Measurements from ENCODE around the gene HAUS2. TPM values are rescaled to one million over a fixed set of nuclear protein-coding genes. Genes with fewer than 3 reads are reported as not detected.

The HAUS2 gene
- total and polyA plus RNA-seq, 2 of the 4 experiments (the other 2 are of a cell fraction): 18.4 to 22.4 TPM

DNA sequence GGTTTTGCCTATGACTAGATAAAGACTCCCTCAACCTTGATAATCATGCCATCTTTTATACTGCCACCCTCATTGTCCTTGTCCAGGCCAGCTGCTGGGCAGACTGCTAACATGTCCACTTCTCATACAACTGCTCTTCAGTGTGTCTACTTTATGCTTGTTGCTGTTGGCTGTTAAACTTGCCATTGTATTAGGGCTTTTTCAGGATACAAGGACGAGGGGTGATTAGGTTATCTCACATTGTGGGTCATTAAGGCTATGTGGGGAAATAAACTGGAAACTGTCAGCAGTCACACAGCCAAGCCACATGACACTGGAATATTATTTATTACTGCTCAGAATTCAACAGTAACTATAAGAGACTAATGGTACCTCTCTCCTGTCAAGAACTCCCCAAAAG is 62.9 kb downstream of the HAUS2 start:
- H4K5ac ChIP-seq (ENCODE audit: low read depth, low read length): no peak overlapping the region
- H3K27me3 ChIP-seq (ENCODE audit: control insufficient read depth, insufficient read depth, low read length): no peaks in the 10 kb centered on the region
- H2BK5ac ChIP-seq (ENCODE audit: low read depth, low read length, poor library complexity, severe bottlenecking): no peak overlapping the region
- dilution Hi-C loops (cut with HindIII; ENCODE audit: low sequenced_read_pairs, unreplicated experiment): no loop called here
- H3K27ac ChIP-seq (ENCODE audit: insufficient read depth, low read length): no peak overlapping the region
- H2AK9ac ChIP-seq (replicated peaks; ENCODE audit: low read depth, low read length, poor library complexity): no peak overlapping the region
- H4K91ac ChIP-seq (ENCODE audit: insufficient read depth, low read depth, low read length): no peak overlapping the region
- H3K18ac ChIP-seq (ENCODE audit: low read depth, low read length): no peak overlapping the region
- no peak overlapping the region for H3K4me3 ChIP-seq (ENCODE audit: insufficient read depth, low read depth, low read length)
- no peak overlapping the region for H3K56ac ChIP-seq (ENCODE audit: extremely low read depth, insufficient read depth, low read length)
- in situ Hi-C loops (cut with MboI; ENCODE audit: low sequenced_read_pairs): no loop called here
- H2BK15ac ChIP-seq (ENCODE audit: low read depth, low read length): no peak overlapping the region
- WGBS, 2 experiments (ENCODE audit: extremely low coverage in 2 of 2, insufficient read length in 1 of 2): no CpG with 5 or more reads among the region's 1 CpG
- DNase-seq (no peak), ATAC-seq (ENCODE audit: low read depth) (no peak)
- H2AK5ac ChIP-seq (ENCODE audit: low read depth, low read length): no peak overlapping the region
- no peaks in the 10 kb centered on the region for H3K4me1 ChIP-seq (ENCODE audit: control insufficient read depth, insufficient read depth, low read length)
- intact Hi-C loops (cut with micrococcal nuclease): no loop called here
- H3K9me3 ChIP-seq (ENCODE audit: control insufficient read depth, insufficient read depth, low read length): no peaks in the 10 kb centered on the region
- H4K8ac ChIP-seq (ENCODE audit: low read depth in 2 of 2, low read length in 2 of 2): no peak overlapping the region
- H3K4me2 ChIP-seq (ENCODE audit: low read depth, low read length): no peak overlapping the region
- ChIA-PET CTCF (no interaction called here), POLR2A (ENCODE audit: unreplicated experiment) (no interaction called here)
- H2AFZ ChIP-seq (replicated peaks; ENCODE audit: low read length, poor library complexity): no peak overlapping the region
- no peaks in the 10 kb centered on the region for H3K36me3 ChIP-seq (ENCODE audit: control insufficient read depth, insufficient read depth, low read length)
- H3K9me1 ChIP-seq (ENCODE audit: insufficient read depth, low read length): peaks cover 7% of the 10 kb centered on the region
- H2BK120ac ChIP-seq (ENCODE audit: low read depth, low read length): no peak overlapping the region
- no peaks in the 10 kb centered on the region for H4K20me1 ChIP-seq (ENCODE audit: insufficient read depth, low read length)
- H3K79me1 ChIP-seq (ENCODE audit: low read depth in 1 of 2, low read length in 2 of 2): peaks cover 0 to 13% of the 10 kb centered on the region in 2 experiments; a peak in 2 of 4 replicates
- BruUV-seq (replicated peaks): no TSS peak
- no peak overlapping the region for H3K4ac ChIP-seq (ENCODE audit: low read depth, low read length)
- no peak overlapping the region for H3K14ac ChIP-seq (replicated peaks; ENCODE audit: low read depth, low read length)
- no peak overlapping the region for H3K23ac ChIP-seq (ENCODE audit: low read depth, low read length)
- no peak overlapping the region for H3K9ac ChIP-seq (ENCODE audit: low read depth, low read length)
- TF ChIP-seq RCOR1 (IDR thresholded peaks at IDR 0.05; ENCODE audit: insufficient replicate concordance, low read length) (no peak), MXI1 (IDR thresholded peaks at IDR 0.05; ENCODE audit: borderline replicate concordance, low read depth, low read length) (no peak), RFX5 (IDR thresholded peaks at IDR 0.05; ENCODE audit: low read depth, low read length) (no peak), POLR2A (IDR thresholded peaks at IDR 0.05; ENCODE audit: low read depth, low read length) (no peak), CEBPB (IDR thresholded peaks at IDR 0.05; ENCODE audit: low read depth, low read length) (no peak), CHD1 (IDR thresholded peaks at IDR 0.05; ENCODE audit: low read depth, low read length) (no peak), BHLHE40 (IDR thresholded peaks at IDR 0.05; ENCODE audit: low read depth, low read length) (no peak), MAZ (IDR thresholded peaks at IDR 0.05; ENCODE audit: borderline replicate concordance, low read depth, low read length) (no peak), MAFK (IDR thresholded peaks at IDR 0.05; ENCODE audit: low read depth, low read length) (no peak), SMC3 (IDR thresholded peaks at IDR 0.05; ENCODE audit: low read depth, low read length) (no peak), FOS (IDR thresholded peaks at IDR 0.05; ENCODE audit: low read depth, low read length) (no peak), NFE2L2 (IDR thresholded peaks at IDR 0.05; ENCODE audit: low read depth, low read length) (no peak)
- TF ChIP-seq, protein P1, sequence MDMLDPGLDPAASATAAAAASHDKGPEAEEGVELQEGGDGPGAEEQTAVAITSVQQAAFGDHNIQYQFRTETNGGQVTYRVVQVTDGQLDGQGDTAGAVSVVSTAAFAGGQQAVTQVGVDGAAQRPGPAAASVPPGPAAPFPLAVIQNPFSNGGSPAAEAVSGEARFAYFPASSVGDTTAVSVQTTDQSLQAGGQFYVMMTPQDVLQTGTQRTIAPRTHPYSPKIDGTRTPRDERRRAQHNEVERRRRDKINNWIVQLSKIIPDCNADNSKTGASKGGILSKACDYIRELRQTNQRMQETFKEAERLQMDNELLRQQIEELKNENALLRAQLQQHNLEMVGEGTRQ (IDR thresholded peaks at IDR 0.05; ENCODE audit: low read depth, low read length): no peak
- TF ChIP-seq, protein P2, sequence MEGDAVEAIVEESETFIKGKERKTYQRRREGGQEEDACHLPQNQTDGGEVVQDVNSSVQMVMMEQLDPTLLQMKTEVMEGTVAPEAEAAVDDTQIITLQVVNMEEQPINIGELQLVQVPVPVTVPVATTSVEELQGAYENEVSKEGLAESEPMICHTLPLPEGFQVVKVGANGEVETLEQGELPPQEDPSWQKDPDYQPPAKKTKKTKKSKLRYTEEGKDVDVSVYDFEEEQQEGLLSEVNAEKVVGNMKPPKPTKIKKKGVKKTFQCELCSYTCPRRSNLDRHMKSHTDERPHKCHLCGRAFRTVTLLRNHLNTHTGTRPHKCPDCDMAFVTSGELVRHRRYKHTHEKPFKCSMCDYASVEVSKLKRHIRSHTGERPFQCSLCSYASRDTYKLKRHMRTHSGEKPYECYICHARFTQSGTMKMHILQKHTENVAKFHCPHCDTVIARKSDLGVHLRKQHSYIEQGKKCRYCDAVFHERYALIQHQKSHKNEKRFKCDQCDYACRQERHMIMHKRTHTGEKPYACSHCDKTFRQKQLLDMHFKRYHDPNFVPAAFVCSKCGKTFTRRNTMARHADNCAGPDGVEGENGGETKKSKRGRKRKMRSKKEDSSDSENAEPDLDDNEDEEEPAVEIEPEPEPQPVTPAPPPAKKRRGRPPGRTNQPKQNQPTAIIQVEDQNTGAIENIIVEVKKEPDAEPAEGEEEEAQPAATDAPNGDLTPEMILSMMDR (conservative IDR thresholded peaks at IDR 0.05; ENCODE audit: low read depth, low read length): no peak
- TF ChIP-seq, protein P3, sequence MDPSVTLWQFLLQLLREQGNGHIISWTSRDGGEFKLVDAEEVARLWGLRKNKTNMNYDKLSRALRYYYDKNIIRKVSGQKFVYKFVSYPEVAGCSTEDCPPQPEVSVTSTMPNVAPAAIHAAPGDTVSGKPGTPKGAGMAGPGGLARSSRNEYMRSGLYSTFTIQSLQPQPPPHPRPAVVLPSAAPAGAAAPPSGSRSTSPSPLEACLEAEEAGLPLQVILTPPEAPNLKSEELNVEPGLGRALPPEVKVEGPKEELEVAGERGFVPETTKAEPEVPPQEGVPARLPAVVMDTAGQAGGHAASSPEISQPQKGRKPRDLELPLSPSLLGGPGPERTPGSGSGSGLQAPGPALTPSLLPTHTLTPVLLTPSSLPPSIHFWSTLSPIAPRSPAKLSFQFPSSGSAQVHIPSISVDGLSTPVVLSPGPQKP (IDR thresholded peaks at IDR 0.05; ENCODE audit: borderline replicate concordance, low read depth, low read length): no peak
- H2BK20ac ChIP-seq (ENCODE audit: low read depth, low read length): no peak overlapping the region

All from IMR-90 (cell line).